Measurements from ENCODE around the gene PLA2G5. TPM values are rescaled to one million over a fixed set of nuclear protein-coding genes. Genes with fewer than 3 reads are reported as not detected.
A peak's percentile ranks its signal among the peaks of the same experiment; 100 is the strongest.

Gene PLA2G5
- total and polyA plus RNA-seq, 9 donors = 19.3 to 141 (median 67.4) TPM

DNA sequence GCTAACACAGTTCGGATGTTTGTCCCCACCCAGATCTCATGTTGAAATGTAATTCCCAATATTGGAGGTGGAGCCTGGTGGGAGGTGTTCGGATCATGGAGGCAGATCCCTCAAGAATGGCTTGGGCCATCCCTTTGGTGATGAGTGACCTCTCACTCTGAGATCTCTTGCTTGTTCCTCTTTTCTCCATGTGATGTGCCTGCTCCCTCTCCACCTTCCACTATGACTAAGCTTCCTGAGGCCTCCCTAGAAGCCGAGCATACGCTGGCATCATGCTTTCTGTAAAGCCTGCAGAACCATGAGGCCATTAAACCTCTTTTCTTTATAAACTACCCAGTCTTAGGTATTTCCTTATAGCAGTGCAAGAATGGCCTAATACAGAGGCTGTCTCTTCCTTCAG, 8.1 kb upstream of the PLA2G5 start:
- no peaks in the 10 kb centered on the region for H3K27me3 ChIP-seq
- TF ChIP-seq EP300 (IDR thresholded peaks at IDR 0.05) (no peak), POLR2A (IDR thresholded peaks at IDR 0.05) (no peak)
- TF ChIP-seq, protein P1, sequence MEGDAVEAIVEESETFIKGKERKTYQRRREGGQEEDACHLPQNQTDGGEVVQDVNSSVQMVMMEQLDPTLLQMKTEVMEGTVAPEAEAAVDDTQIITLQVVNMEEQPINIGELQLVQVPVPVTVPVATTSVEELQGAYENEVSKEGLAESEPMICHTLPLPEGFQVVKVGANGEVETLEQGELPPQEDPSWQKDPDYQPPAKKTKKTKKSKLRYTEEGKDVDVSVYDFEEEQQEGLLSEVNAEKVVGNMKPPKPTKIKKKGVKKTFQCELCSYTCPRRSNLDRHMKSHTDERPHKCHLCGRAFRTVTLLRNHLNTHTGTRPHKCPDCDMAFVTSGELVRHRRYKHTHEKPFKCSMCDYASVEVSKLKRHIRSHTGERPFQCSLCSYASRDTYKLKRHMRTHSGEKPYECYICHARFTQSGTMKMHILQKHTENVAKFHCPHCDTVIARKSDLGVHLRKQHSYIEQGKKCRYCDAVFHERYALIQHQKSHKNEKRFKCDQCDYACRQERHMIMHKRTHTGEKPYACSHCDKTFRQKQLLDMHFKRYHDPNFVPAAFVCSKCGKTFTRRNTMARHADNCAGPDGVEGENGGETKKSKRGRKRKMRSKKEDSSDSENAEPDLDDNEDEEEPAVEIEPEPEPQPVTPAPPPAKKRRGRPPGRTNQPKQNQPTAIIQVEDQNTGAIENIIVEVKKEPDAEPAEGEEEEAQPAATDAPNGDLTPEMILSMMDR (IDR thresholded peaks at IDR 0.05) = no peak
- no peak overlapping the region for H3K27ac ChIP-seq
- H3K4me1 ChIP-seq (ENCODE audit: insufficient read depth) = peaks cover 5% of the 10 kb centered on the region
- H3K36me3 ChIP-seq = no peaks in the 10 kb centered on the region
- H3K4me3 ChIP-seq = no peak overlapping the region
- DNase-seq = peak in 1 of 5 donors; percentile 6
- 89 to 96% (median 94%) methylated on average over 4 of the region's 4 CpGs for whole genome bisulfite sequencing, 3 donors
- intact Hi-C loops (cut with DNase I) = no loop called here
- no peaks in the 10 kb centered on the region for H3K9me3 ChIP-seq

DNA sequence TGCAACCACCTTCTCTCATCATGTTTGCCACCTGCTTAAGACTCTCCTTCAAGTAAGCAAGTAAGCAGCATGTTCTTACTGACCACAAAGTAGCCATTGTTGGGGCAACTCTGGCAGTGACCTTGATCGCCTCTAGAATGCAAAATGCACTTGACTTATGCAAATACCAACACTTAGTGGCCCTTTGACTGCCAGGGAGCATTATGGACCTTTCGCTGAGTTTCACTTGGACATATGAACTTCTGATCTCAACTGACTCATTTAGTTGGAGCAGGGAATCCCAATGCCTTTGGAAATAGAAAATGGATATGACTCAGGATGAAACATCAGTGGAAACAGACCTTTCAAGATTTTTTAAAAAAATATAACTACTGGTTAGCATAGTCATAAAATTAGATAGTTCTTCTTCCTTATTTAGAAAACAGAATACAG, 6.1 kb upstream of the PLA2G5 start:
- Histone ChIP-seq H3K27me3 (no peaks in the 10 kb centered on the region), H3K9me3 (no peaks in the 10 kb centered on the region), H3K4me1 (ENCODE audit: insufficient read depth) (peaks cover 3% of the 10 kb centered on the region), H3K4me3 (no peak overlapping the region), H3K27ac (no peak overlapping the region), H3K36me3 (no peaks in the 10 kb centered on the region)
- TF ChIP-seq EP300 (IDR thresholded peaks at IDR 0.05) (no peak), POLR2A (IDR thresholded peaks at IDR 0.05) (no peak)
- TF ChIP-seq, protein P1 (IDR thresholded peaks at IDR 0.05) = no peak
- 70 to 91% (median 80%) methylated on average over 2 of the region's 2 CpGs for WGBS, 3 donors
- intact Hi-C loops (cut with DNase I) = no loop called here
- DNase-seq = no peak

DNA sequence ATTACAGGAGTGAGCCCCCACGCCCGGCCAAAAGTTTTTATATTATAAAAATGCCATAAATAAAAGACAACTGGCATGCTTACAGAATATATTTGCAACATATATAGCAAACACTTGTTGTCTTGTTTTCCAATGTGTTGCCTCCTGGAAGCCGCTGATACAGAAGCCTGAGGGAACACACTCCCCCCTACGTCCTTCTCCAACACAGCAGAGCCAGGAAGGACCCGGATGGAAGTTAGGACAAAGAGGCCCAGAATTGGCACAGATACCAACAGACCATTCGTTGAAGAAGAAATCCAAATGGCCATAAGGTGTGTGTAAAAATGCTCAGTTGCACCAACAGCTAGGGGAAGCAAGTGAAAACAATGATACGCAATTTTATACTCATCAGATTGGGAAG, 1.3 kb upstream of the PLA2G5 start:
- H3K4me3 ChIP-seq = no peak overlapping the region
- WGBS, 3 donors = 84 to 94% (median 87%) methylated on average over 7 of the region's 7 CpGs
- H3K27ac ChIP-seq = no peak overlapping the region
- peaks cover 4% of the 10 kb centered on the region for H3K4me1 ChIP-seq (ENCODE audit: insufficient read depth)
- intact Hi-C loops (cut with DNase I) = no loop called here
- TF ChIP-seq, protein P1 (IDR thresholded peaks at IDR 0.05) = no peak
- TF ChIP-seq EP300 (IDR thresholded peaks at IDR 0.05) (no peak), POLR2A (IDR thresholded peaks at IDR 0.05) (no peak)
- peak in 1 of 5 donors; percentile 11 for DNase-seq
- no peaks in the 10 kb centered on the region for H3K36me3 ChIP-seq
- no peaks in the 10 kb centered on the region for H3K9me3 ChIP-seq
- no peaks in the 10 kb centered on the region for H3K27me3 ChIP-seq

DNA sequence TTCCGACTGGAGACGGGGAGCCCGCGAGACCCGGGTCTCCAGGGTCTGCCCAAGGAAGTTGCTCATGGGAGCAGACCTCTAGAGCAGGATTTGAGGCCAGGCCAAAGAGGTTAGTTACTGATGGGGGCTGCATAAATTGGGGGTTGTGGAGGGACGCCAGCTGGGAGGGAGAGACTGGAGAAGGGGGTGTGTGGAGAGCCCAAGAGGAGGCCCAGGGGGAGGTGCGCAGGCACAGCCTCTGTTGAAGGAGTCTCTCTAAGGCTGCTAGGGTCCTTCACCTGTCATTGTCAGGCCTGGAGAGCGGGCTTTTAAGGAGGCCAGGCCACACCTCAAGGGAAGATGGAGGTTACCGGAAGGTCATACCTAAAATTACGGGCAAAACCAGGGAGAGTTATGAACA, 363 bp downstream of the PLA2G5 start:
- peak in 3 of 5 donors; percentile 14 to 52 (median 40) for DNase-seq
- Histone ChIP-seq H3K36me3 (no peaks in the 10 kb centered on the region), H3K27me3 (no peaks in the 10 kb centered on the region), H3K9me3 (no peaks in the 10 kb centered on the region), H3K4me3 (peak overlapping the region; percentile 6), H3K4me1 (ENCODE audit: insufficient read depth) (peaks cover 4% of the 10 kb centered on the region), H3K27ac (peak overlapping the region in 1 of 2 donors; percentile 1)
- WGBS, 3 donors = 63 to 79% (median 73%) methylated on average over 10 of the region's 10 CpGs
- intact Hi-C loops (cut with DNase I) = no loop called here
- TF ChIP-seq POLR2A (IDR thresholded peaks at IDR 0.05) = no peak
- TF ChIP-seq EP300 (IDR thresholded peaks at IDR 0.05) = no peak
- TF ChIP-seq, protein P1 (IDR thresholded peaks at IDR 0.05) = no peak
